Endothelial cell of umbilical vein (primary cell): ENCODE results near the gene NPHP3. TPM values are rescaled to one million over a fixed set of nuclear protein-coding genes. Genes with fewer than 3 reads are reported as not detected.

Experiments used
- BruUV-seq: library from RNA; stranded (reverse); fragments of 400-500 nt; replicated peaks from 2 replicates; lab custom pipeline; 2021; lab: Mats Ljungman, UMichigan
- CTCF ChIA-PET: fragments of 300-600, 350-600 bp; sonication (Branson Sonifier 250); formaldehyde crosslinking; loops from one replicate; lab custom pipeline; 2021; ENCODE audit warnings: antibody characterized with exemption, inconsistent platforms; lab: Charles Lee
- POLR2A ChIA-PET: fragments of 300-600, 350-600 bp; sonication (Branson Sonifier 250); formaldehyde crosslinking; loops from one replicate; lab custom pipeline; 2021; ENCODE audit warnings: antibody characterized with exemption, inconsistent platforms; lab: Charles Lee
- DNase-seq: peaks from one replicate; pipeline ENCODE4 v3.0.0-alpha.2; 2011; ENCODE audit warnings: low read depth, low spot score
- FAIRE-seq: peaks from 2 replicates; lab custom pipeline; 2011; peaks lifted over from hg19 to GRCh38; lab: Jason Lieb, UNC
- H2AFZ ChIP-seq: 2 replicates; pipeline ENCODE4 v1.6.0; 2012; ENCODE audit warnings: low read depth, low read length, control low read depth, inconsistent platforms
- H3K27ac ChIP-seq: 2 replicates; pipeline ENCODE4 v1.5.1; 2011; ENCODE audit warnings: low read depth, mild to moderate bottlenecking, control low read depth, low read length, moderate library complexity; ENCODE audit not compliant: insufficient read depth
- H3K27me3 ChIP-seq, 2 experiments: 2 replicates each; pipeline versions ENCODE4 v1.6.0 to v1.6.1; 2011; ENCODE audit warnings: low read length in 2 of 2, mixed read lengths in 1 of 2; ENCODE audit not compliant: control insufficient read depth in 2 of 2, insufficient read depth in 2 of 2
- H3K36me3 ChIP-seq, 2 experiments: 2 replicates in 1 of 2; 3 replicates in 1 of 2; pipeline ENCODE4 v1.5.1; 2011; ENCODE audit warnings: low read length in 2 of 2, mild to moderate bottlenecking in 1 of 2, moderate library complexity in 1 of 2; ENCODE audit not compliant: control insufficient read depth in 2 of 2, insufficient read depth in 2 of 2; ENCODE audit errors: extremely low read depth in 1 of 2
- H3K4me1 ChIP-seq: 3 replicates; pipeline ENCODE4 v1.5.1; 2011; ENCODE audit warnings: mild to moderate bottlenecking, low read length; ENCODE audit not compliant: control insufficient read depth, insufficient read depth; ENCODE audit errors: extremely low read depth
- H3K4me2 ChIP-seq: 2 replicates; pipeline ENCODE4 v1.6.1; 2011; ENCODE audit warnings: low read length, control low read depth, mixed read lengths; ENCODE audit not compliant: insufficient read depth
- H3K4me3 ChIP-seq, 3 experiments: fragments of 200-600 bp in 1 of 3; sonication (generic), shearing (Covaris generic) in 1 of 3; replicated peaks in 1 of 3; 2 replicates each; pipeline ENCODE4 v1.5.1; 2011 to 2016; ENCODE audit warnings: control low read depth in 3 of 3, low read length in 3 of 3, mild to moderate bottlenecking in 2 of 3, inconsistent platforms in 1 of 3, low read depth in 1 of 3, moderate library complexity in 1 of 3; ENCODE audit not compliant: insufficient read depth in 1 of 3
- H3K79me2 ChIP-seq: 2 replicates; pipeline ENCODE4 v1.6.0; 2012; ENCODE audit warnings: low read length, inconsistent platforms; ENCODE audit not compliant: control insufficient read depth, insufficient read depth
- H3K9ac ChIP-seq: replicated peaks from 2 replicates; pipeline ENCODE3; 2011; ENCODE audit warnings: low read length, control low read depth; ENCODE audit not compliant: insufficient read depth; ENCODE audit errors: extremely low read depth
- H3K9me1 ChIP-seq: replicated peaks from 3 replicates; pipeline ENCODE4 v1.6.0; 2011; ENCODE audit warnings: mild to moderate bottlenecking, low read length; ENCODE audit not compliant: control insufficient read depth, insufficient read depth; ENCODE audit errors: extremely low read depth
- H3K9me3 ChIP-seq: replicated peaks from 2 replicates; pipeline ENCODE4 v1.5.1; 2012; ENCODE audit warnings: low read length, inconsistent platforms; ENCODE audit not compliant: control insufficient read depth, insufficient read depth
- H4K20me1 ChIP-seq: replicated peaks from 2 replicates; pipeline ENCODE3; 2011; ENCODE audit warnings: mild to moderate bottlenecking, low read length; ENCODE audit not compliant: control insufficient read depth, insufficient read depth; ENCODE audit errors: extremely low read depth
- EZH2 ChIP-seq: IDR thresholded peaks from 2 replicates; pipeline ENCODE4 v1.6.1; 2012; ENCODE audit warnings: borderline replicate concordance, low read depth, mild to moderate bottlenecking, moderate library complexity, low read length, inconsistent platforms; ENCODE audit not compliant: severe bottlenecking
- FOS ChIP-seq: IDR thresholded peaks from 2 replicates; pipeline ENCODE4 v1.6.1; 2011; ENCODE audit warnings: mild to moderate bottlenecking, low read length, moderate library complexity, borderline replicate concordance; ENCODE audit not compliant: insufficient read depth
- JUN ChIP-seq: IDR thresholded peaks from 2 replicates; pipeline ENCODE4 v1.6.1; 2011; ENCODE audit warnings: borderline replicate concordance, low read depth; ENCODE audit not compliant: insufficient read length, insufficient read depth
- MYC ChIP-seq: IDR thresholded peaks from one replicate; pipeline ENCODE4 v1.6.1; 2011; ENCODE audit warnings: mild to moderate bottlenecking, low read depth, low read length
- POLR2A ChIP-seq: IDR thresholded peaks from 2 replicates; pipeline ENCODE4 v1.6.1; 2012; ENCODE audit warnings: low read depth, mild to moderate bottlenecking, control low read depth, low read length
- dilution Hi-C: fragments of 300-500 bp; cut with MboI; formaldehyde crosslinking; loops from one replicate; pipeline ENCODE4 v1.15.0; 2019; ENCODE audit warnings: low sequenced_read_pairs; ENCODE audit not compliant: extremely low pct_ligation_motif_present
- intact Hi-C: fragments of 100-400 bp; cut with micrococcal nuclease; formaldehyde crosslinking; loops from one replicate; pipeline ENCODE4 v1.10.0; 2022
- polyA plus RNA-seq, 4 experiments: library from polyadenylated mRNA; depleted of rRNA in 3 of 4; stranded (reverse) in 3 of 4; unstranded in 1 of 4; fragments of >200 nt; gene quantifications; 2 replicates each; pipeline versions ENCODE4 v1.2.1 to v1.2.3, GENCODE V29; 2011 to 2012; ENCODE audit warnings: missing spikeins in 1 of 4
- total RNA-seq: library from RNA; stranded (reverse); gene quantifications from 2 replicates; pipeline ENCODE4 v1.2.3, GENCODE V29; 2021

The NPHP3 gene
- total and polyA plus RNA-seq, 2 donors (not counting 3 experiments of a cell fraction or from before 2014, with no cell fraction given) = 20.8 to 30.3 TPM

DNA sequence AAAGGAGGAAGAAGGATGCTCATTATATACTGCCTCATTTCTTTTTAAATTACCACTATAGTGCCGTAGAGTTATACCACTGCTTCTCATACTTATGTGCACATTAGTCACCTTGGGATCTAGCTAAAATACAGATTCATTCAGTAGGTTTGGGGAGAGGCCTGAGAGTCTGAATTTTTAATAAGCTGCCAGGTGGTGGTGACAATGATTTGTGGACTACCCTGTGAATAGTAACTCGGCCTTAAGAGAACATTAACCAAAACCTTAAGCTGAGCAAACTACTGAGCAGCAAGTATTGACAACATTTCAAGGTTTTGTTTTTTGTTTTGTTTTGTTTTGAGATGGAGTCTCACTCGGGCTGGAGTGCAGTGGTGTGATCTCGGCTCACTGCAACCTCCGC, 42.3 kb downstream of the NPHP3 start:
- H3K79me2 ChIP-seq = no peaks in the 10 kb centered on the region
- CTCF ChIA-PET = interaction anchor here (0.9 to 1.6 kb wide), 3 partner anchors 11 to 20 kb away, joined by 3 to 6 read pairs (median 3); partner anchors contain the start of gene UBA5
- no peak for TF ChIP-seq JUN
- no peak for TF ChIP-seq FOS
- no peak overlapping the region for H2AFZ ChIP-seq
- intact Hi-C loops = no loop called here
- BruUV-seq = no TSS peak
- no peak overlapping the region for H3K4me3 ChIP-seq
- no peaks in the 10 kb centered on the region for H3K27me3 ChIP-seq
- H3K9me1 ChIP-seq = no peaks in the 10 kb centered on the region
- H4K20me1 ChIP-seq = no peaks in the 10 kb centered on the region
- FAIRE-seq (no peak), DNase-seq (no peak)
- no peak overlapping the region for H3K9ac ChIP-seq
- no peak overlapping the region for H3K27ac ChIP-seq
- dilution Hi-C loops = no loop called here
- H3K36me3 ChIP-seq = peaks cover 6 to 22% of the 10 kb centered on the region in 2 experiments
- H3K9me3 ChIP-seq = no peaks in the 10 kb centered on the region
- H3K4me1 ChIP-seq = no peaks in the 10 kb centered on the region
- H3K4me2 ChIP-seq = no peak overlapping the region
- POLR2A ChIA-PET = no interaction called here

DNA sequence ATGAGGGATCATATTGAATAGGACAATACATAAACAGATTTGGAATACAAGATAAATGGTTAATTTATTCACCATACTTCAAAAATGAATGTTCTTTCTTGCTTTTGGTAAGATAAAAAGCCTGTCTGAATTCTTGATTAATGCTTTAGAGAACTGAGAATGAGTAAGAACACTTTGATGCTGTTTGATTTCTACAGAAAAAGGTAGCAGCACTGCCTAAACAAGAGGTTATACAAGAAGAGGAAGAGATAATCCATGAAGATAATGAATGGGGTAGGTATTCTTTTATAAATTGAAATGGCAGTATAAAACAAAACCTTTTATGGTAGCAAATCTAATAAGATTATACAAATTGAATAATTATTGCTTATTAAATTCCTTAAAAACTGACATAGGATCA, 46.8 kb downstream of the NPHP3 start:
- BruUV-seq = no TSS peak
- ChIA-PET CTCF (interaction anchor here (1.0 to 1.6 kb wide), 3 partner anchors 9 to 145 kb away, joined by 3 to 4 read pairs (median 3); no protein-coding TSS in a partner anchor), POLR2A (no interaction called here)
- Histone ChIP-seq H3K79me2 (no peaks in the 10 kb centered on the region), H3K9me3 (no peaks in the 10 kb centered on the region), H3K9ac (no peak overlapping the region), H4K20me1 (no peaks in the 10 kb centered on the region), H3K27me3 (no peaks in the 10 kb centered on the region), H3K4me1 (no peaks in the 10 kb centered on the region), H3K4me3 (no peak overlapping the region), H3K4me2 (no peak overlapping the region), H3K36me3 (peaks cover 0 to 18% of the 10 kb centered on the region in 2 experiments), H2AFZ (no peak overlapping the region), H3K9me1 (no peaks in the 10 kb centered on the region), H3K27ac (no peak overlapping the region)
- no peak for TF ChIP-seq EZH2
- TF ChIP-seq MYC = no peak
- no peak for TF ChIP-seq POLR2A
- no peak for DNase-seq
- FAIRE-seq = no peak
- intact Hi-C loops (no loop called here), dilution Hi-C loops (no loop called here)
